ENCODE measurements around the gene CACNG7. TPM values are rescaled to one million over a fixed set of nuclear protein-coding genes. Genes with fewer than 3 reads are reported as not detected.

Gene CACNG7
- polyA plus RNA-seq, 4 donors = 0.78 to 0.79 TPM; not detected in 2

DNA sequence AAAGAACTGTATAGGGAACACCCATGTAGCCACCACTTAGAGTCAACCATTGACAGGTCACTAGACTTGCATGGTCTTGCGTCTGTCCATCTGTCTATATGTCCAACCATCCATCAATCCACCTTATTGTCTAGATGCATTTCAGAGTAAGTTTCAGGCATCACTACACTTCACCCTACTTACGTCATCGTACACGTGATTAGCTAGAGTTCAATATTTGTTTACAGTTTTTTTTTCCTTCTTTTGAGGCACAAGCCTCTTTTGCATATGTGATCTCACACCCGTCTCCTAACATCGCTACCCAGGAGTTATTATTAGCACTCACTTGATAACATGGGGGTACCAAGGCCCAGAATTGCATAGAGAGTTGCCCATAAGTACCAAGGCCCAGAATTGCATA, 6.9 kb downstream of the CACNG7 start:
- no peak for FAIRE-seq
- Histone ChIP-seq H3K27ac (ENCODE audit: low read depth in 1 of 3, low read length in 2 of 3) (no peak overlapping the region), H3K9me3 (ENCODE audit: control insufficient read depth in 2 of 2, insufficient read depth in 1 of 2, low read depth in 1 of 2, low read length in 1 of 2) (no peaks in the 10 kb centered on the region), H3K4me3 (ENCODE audit: low read depth in 1 of 3, low read length in 3 of 3) (no peak overlapping the region), H3K36me3 (ENCODE audit: control insufficient read depth in 3 of 3, insufficient read depth in 2 of 3, low read depth in 1 of 3, low read length in 3 of 3) (no peaks in the 10 kb centered on the region), H3K4me1 (ENCODE audit: control insufficient read depth in 3 of 3, insufficient read depth in 2 of 3, low read depth in 1 of 3, low read length in 2 of 3) (no peaks in the 10 kb centered on the region), H3K27me3 (ENCODE audit: control insufficient read depth in 3 of 3, insufficient read depth in 3 of 3, low read length in 3 of 3) (peaks cover 0 to 6% (median 2%) of the 10 kb centered on the region in 3 donors)
- no peak for DNase-seq
- WGBS, 3 donors = 55 to 69% (median 59%) methylated on average over 6 of the region's 6 CpGs

DNA sequence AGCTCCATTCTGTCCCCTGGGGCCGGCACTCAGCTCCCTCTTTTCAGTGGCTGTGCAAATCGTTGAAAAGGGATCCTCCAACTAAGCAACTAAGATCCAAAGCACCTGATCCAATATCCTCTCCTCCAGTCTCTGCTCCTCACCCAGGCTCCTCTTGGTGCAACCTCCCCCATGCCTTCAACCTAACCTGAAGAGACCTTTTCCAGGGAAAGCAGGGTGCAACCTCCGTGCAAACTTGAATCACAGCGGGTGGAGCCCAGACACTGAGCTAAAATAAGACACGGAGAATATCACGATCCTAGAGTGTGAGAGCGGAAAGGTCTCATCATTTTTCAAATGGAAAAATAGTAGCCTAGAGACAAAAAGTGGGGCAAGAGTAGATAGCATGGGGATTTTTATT, 8.3 kb downstream of the CACNG7 start:
- no peaks in the 10 kb centered on the region for H3K9me3 ChIP-seq (ENCODE audit: control insufficient read depth in 2 of 2, insufficient read depth in 1 of 2, low read depth in 1 of 2, low read length in 1 of 2)
- 74 to 87% (median 83%) methylated on average over 7 of the region's 7 CpGs for WGBS, 3 donors
- no peaks in the 10 kb centered on the region for H3K4me1 ChIP-seq (ENCODE audit: control insufficient read depth in 3 of 3, insufficient read depth in 2 of 3, low read depth in 1 of 3, low read length in 2 of 3)
- H3K27ac ChIP-seq (ENCODE audit: low read depth in 1 of 3, low read length in 2 of 3) = no peak overlapping the region
- H3K36me3 ChIP-seq (ENCODE audit: control insufficient read depth in 3 of 3, insufficient read depth in 2 of 3, low read depth in 1 of 3, low read length in 3 of 3) = no peaks in the 10 kb centered on the region
- no peak for DNase-seq
- H3K27me3 ChIP-seq (ENCODE audit: control insufficient read depth in 3 of 3, insufficient read depth in 3 of 3, low read length in 3 of 3) = no peaks in the 10 kb centered on the region
- H3K4me3 ChIP-seq (ENCODE audit: low read depth in 1 of 3, low read length in 3 of 3) = no peak overlapping the region
- no peak for FAIRE-seq

DNA sequence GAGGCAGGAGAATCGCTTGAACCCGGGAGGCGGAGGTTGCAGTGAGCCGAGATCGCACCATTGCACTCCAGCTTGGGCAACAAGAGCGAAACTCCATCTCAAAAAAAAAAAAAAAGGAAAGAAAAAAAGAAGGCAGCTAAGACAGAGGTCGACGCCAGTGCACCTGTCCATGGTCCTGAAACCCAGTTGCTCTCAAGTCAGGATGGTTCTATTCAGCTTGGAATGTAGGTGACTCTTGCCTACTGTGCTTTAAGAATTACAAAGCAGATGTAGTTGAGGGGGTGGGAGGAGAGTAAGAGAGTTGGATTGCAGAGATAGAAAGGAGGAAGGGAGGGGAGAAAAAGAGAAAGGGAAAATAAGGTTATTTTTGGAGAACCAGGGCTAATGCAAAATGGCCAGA, 18.7 kb downstream of the CACNG7 start:
- Histone ChIP-seq H3K9me3 (ENCODE audit: control insufficient read depth in 2 of 2, insufficient read depth in 1 of 2, low read depth in 1 of 2, low read length in 1 of 2) (no peaks in the 10 kb centered on the region), H3K27ac (ENCODE audit: low read depth in 1 of 3, low read length in 2 of 3) (no peak overlapping the region), H3K4me3 (ENCODE audit: low read depth in 1 of 3, low read length in 3 of 3) (no peak overlapping the region), H3K4me1 (ENCODE audit: control insufficient read depth in 3 of 3, insufficient read depth in 2 of 3, low read depth in 1 of 3, low read length in 2 of 3) (no peaks in the 10 kb centered on the region), H3K36me3 (ENCODE audit: control insufficient read depth in 3 of 3, insufficient read depth in 2 of 3, low read depth in 1 of 3, low read length in 3 of 3) (no peaks in the 10 kb centered on the region), H3K27me3 (ENCODE audit: control insufficient read depth in 3 of 3, insufficient read depth in 3 of 3, low read length in 3 of 3) (no peaks in the 10 kb centered on the region)
- 0 to 33% (median 0%) methylated on average over 2 to 8 of the region's 8 CpGs for WGBS, 3 donors
- FAIRE-seq (no peak), DNase-seq (peak in 1 of 2 donors; percentile 68)

DNA sequence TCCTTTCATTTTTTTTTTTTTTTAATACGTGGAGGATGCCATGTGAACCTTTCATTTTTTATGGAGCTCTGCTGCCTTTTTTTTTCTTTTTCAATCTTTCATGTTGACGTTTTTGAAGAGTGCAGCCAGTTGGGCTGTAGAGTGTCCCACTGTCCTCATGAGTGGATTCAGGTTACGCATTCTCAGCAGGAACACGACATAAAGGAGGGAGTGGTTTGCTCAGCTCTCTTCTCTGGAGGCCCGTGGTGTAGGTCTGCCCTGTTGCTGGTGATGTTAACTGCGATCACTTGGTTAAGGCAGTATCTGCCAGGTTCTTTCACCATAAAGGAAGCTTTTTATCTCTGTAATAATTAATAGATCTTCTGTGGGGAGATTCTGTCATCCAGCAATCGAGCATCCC, 27.0 kb downstream of the CACNG7 start:
- peaks cover 0 to 5% (median 2%) of the 10 kb centered on the region in 3 donors for H3K27me3 ChIP-seq (ENCODE audit: control insufficient read depth in 3 of 3, insufficient read depth in 3 of 3, low read length in 3 of 3)
- WGBS, 3 donors = 57 to 62% (median 57%) methylated on average over 7 of the region's 7 CpGs
- no peak overlapping the region for H3K27ac ChIP-seq (ENCODE audit: low read depth in 1 of 3, low read length in 2 of 3)
- H3K36me3 ChIP-seq (ENCODE audit: control insufficient read depth in 3 of 3, insufficient read depth in 2 of 3, low read depth in 1 of 3, low read length in 3 of 3) = no peaks in the 10 kb centered on the region
- no peaks in the 10 kb centered on the region for H3K4me1 ChIP-seq (ENCODE audit: control insufficient read depth in 3 of 3, insufficient read depth in 2 of 3, low read depth in 1 of 3, low read length in 2 of 3)
- no peak for DNase-seq
- no peak for FAIRE-seq
- H3K9me3 ChIP-seq (ENCODE audit: control insufficient read depth in 2 of 2, insufficient read depth in 1 of 2, low read depth in 1 of 2, low read length in 1 of 2) = no peaks in the 10 kb centered on the region
- no peak overlapping the region for H3K4me3 ChIP-seq (ENCODE audit: low read depth in 1 of 3, low read length in 3 of 3)

DNA sequence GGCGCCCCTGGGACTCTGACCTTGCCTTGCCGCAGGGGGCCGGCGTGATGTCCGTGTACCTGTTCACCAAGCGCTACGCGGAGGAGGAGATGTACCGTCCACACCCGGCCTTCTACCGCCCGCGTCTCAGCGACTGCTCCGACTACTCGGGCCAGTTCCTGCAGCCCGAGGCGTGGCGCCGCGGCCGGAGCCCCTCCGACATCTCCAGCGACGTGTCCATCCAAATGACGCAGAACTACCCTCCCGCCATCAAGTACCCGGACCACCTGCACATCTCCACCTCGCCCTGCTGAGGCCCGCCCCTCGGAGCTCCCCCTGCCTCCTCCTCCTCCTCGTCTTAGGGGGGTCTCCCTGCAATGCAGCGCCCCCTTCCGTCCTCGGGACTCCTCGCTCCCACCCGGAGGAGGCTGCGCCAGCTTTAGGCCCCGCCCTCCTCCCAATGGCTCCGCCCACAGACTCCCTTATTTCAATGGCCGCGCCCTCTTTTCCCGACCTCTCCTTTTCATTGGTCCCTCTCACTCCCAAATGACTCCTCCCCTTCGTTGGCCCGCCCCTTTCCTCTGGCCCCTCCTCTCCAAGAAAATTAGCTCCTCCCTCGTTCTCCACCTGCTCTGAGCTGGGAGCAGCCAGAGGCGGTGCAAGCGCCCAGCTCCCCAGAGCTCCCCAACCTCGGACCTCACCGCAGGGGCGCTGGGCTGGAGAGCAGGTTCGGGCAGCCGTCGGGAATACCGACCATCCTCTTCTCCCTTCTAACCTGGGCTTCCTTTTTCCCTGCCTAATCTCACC, 33.1 kb downstream of the CACNG7 start:
- Histone ChIP-seq H3K36me3 (ENCODE audit: control insufficient read depth in 3 of 3, insufficient read depth in 2 of 3, low read depth in 1 of 3, low read length in 3 of 3) (no peaks in the 10 kb centered on the region), H3K4me1 (ENCODE audit: control insufficient read depth in 3 of 3, insufficient read depth in 2 of 3, low read depth in 1 of 3, low read length in 2 of 3) (no peaks in the 10 kb centered on the region), H3K9me3 (ENCODE audit: control insufficient read depth in 2 of 2, insufficient read depth in 1 of 2, low read depth in 1 of 2, low read length in 1 of 2) (no peaks in the 10 kb centered on the region), H3K27ac (ENCODE audit: low read depth in 1 of 3, low read length in 2 of 3) (no peak overlapping the region), H3K4me3 (ENCODE audit: low read depth in 1 of 3, low read length in 3 of 3) (no peak overlapping the region), H3K27me3 (ENCODE audit: control insufficient read depth in 3 of 3, insufficient read depth in 3 of 3, low read length in 3 of 3) (peaks cover 0 to 31% (median 24%) of the 10 kb centered on the region in 3 donors)
- no peak for DNase-seq
- WGBS, 3 donors = 7 to 15% (median 12%) methylated on average over 38 to 55 of the region's 55 CpGs
- no peak for FAIRE-seq

DNA sequence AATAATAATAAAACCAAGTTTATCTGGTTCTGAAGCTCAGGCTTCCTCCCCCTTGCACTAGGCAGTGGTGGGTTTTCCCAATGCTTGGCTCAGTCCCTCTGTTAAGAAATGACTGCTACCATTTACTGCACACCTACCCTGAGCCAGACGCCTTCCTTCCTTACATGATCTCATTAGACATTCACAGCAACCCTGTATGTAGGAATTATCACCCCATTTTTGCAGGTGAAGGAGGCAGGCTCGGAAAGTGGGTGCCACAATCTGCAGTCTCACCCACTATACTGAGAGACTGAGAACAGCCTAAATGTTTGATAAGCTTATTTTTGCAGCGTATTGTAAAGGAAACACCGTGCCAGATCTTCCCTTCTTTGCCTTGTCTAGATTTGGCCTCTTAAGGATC, 35.3 kb downstream of the CACNG7 start:
- FAIRE-seq = no peak
- 74 to 83% (median 79%) methylated on average over 4 of the region's 4 CpGs for WGBS, 3 donors
- no peak for DNase-seq

DNA sequence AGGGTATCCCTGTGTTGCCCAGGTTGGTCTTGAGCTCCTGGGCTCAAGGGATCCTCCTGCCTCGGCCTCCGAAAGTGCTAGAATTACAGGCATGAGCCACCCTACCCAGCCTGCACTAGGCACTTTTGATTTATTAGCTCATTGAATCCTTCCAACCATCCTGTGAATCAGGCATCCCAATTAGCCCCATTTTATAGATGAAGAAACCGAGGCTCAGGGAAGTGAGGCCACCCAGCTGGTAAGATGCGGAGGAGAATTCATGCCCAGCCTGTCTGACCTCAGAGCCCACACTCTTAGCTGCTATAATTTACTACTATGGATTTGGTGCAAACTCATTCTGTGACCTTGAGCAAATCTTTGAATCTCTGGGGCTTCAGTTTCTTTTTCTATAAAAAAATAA, 35.9 kb downstream of the CACNG7 start:
- FAIRE-seq (no peak), DNase-seq (no peak)
- H3K4me1 ChIP-seq (ENCODE audit: control insufficient read depth in 3 of 3, insufficient read depth in 2 of 3, low read depth in 1 of 3, low read length in 2 of 3) = no peaks in the 10 kb centered on the region
- 86 to 93% (median 88%) methylated on average over 4 of the region's 4 CpGs for WGBS, 3 donors
- no peak overlapping the region for H3K4me3 ChIP-seq (ENCODE audit: low read depth in 1 of 3, low read length in 3 of 3)
- H3K9me3 ChIP-seq (ENCODE audit: control insufficient read depth in 2 of 2, insufficient read depth in 1 of 2, low read depth in 1 of 2, low read length in 1 of 2) = no peaks in the 10 kb centered on the region
- H3K36me3 ChIP-seq (ENCODE audit: control insufficient read depth in 3 of 3, insufficient read depth in 2 of 3, low read depth in 1 of 3, low read length in 3 of 3) = no peaks in the 10 kb centered on the region
- H3K27ac ChIP-seq (ENCODE audit: low read depth in 1 of 3, low read length in 2 of 3) = no peak overlapping the region
- H3K27me3 ChIP-seq (ENCODE audit: control insufficient read depth in 3 of 3, insufficient read depth in 3 of 3, low read length in 3 of 3) = peaks cover 0 to 31% (median 24%) of the 10 kb centered on the region in 3 donors

More for the DNA sequence above, 35.3 kb downstream of the CACNG7 start:
- H3K27ac ChIP-seq (ENCODE audit: low read depth in 1 of 3, low read length in 2 of 3) = no peak overlapping the region
- no peaks in the 10 kb centered on the region for H3K9me3 ChIP-seq (ENCODE audit: control insufficient read depth in 2 of 2, insufficient read depth in 1 of 2, low read depth in 1 of 2, low read length in 1 of 2)
- no peaks in the 10 kb centered on the region for H3K36me3 ChIP-seq (ENCODE audit: control insufficient read depth in 3 of 3, insufficient read depth in 2 of 3, low read depth in 1 of 3, low read length in 3 of 3)
- H3K4me1 ChIP-seq (ENCODE audit: control insufficient read depth in 3 of 3, insufficient read depth in 2 of 3, low read depth in 1 of 3, low read length in 2 of 3) = no peaks in the 10 kb centered on the region
- no peak overlapping the region for H3K4me3 ChIP-seq (ENCODE audit: low read depth in 1 of 3, low read length in 3 of 3)
- peaks cover 0 to 31% (median 24%) of the 10 kb centered on the region in 3 donors for H3K27me3 ChIP-seq (ENCODE audit: control insufficient read depth in 3 of 3, insufficient read depth in 3 of 3, low read length in 3 of 3)

DNA sequence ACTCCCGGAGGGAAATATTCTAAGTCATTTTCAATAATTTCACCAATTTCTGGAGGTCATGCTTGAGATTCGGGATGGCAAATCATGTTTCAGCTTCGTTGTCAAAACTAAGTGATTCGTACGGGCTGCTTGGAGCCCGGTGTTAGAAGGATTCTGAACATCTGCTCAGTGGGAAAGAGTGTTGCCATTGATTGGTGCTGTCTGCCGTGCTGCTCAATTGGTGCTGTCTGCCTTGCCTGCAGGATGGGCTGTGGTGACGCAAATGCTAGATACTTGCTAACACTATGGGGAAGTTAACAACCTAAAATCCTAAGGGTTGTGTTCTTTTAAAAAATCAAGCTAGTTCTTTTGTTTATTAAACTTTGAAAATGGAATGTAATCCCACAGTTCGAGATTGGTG, 36.4 kb downstream of the CACNG7 start:
- no peak for FAIRE-seq

DNA sequence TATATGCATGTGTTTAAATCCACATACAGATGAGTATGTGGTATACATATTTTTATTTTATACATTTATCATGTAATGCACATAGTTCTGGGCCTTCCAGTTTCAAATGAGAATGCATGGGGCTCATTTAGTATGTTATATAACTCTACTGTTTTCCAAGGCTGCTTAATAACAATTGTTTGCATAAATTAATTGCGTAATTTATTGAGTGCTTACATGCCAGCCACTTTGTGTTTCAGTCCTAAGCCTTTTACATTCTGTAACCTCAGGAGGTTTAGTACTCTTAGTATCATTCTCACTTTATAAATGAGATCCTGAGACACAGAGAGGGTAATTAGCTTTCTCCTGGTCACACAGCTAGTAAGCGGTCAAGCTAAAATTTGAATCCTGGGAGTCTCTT, 36.9 kb downstream of the CACNG7 start:
- H3K9me3 ChIP-seq (ENCODE audit: control insufficient read depth in 2 of 2, insufficient read depth in 1 of 2, low read depth in 1 of 2, low read length in 1 of 2) = no peaks in the 10 kb centered on the region
- WGBS, 3 donors = 86 to 98% (median 94%) methylated on average over 2 of the region's 2 CpGs
- H3K4me3 ChIP-seq (ENCODE audit: low read depth in 1 of 3, low read length in 3 of 3) = no peak overlapping the region
- H3K27me3 ChIP-seq (ENCODE audit: control insufficient read depth in 3 of 3, insufficient read depth in 3 of 3, low read length in 3 of 3) = peaks cover 0 to 29% (median 19%) of the 10 kb centered on the region in 3 donors
- no peak overlapping the region for H3K27ac ChIP-seq (ENCODE audit: low read depth in 1 of 3, low read length in 2 of 3)
- H3K36me3 ChIP-seq (ENCODE audit: control insufficient read depth in 3 of 3, insufficient read depth in 2 of 3, low read depth in 1 of 3, low read length in 3 of 3) = no peaks in the 10 kb centered on the region
- FAIRE-seq (no peak), DNase-seq (no peak)
- H3K4me1 ChIP-seq (ENCODE audit: control insufficient read depth in 3 of 3, insufficient read depth in 2 of 3, low read depth in 1 of 3, low read length in 2 of 3) = no peaks in the 10 kb centered on the region

More for the DNA sequence above, 36.4 kb downstream of the CACNG7 start:
- no peak for DNase-seq
- Histone ChIP-seq H3K27me3 (ENCODE audit: control insufficient read depth in 3 of 3, insufficient read depth in 3 of 3, low read length in 3 of 3) (peaks cover 0 to 29% (median 21%) of the 10 kb centered on the region in 3 donors), H3K9me3 (ENCODE audit: control insufficient read depth in 2 of 2, insufficient read depth in 1 of 2, low read depth in 1 of 2, low read length in 1 of 2) (no peaks in the 10 kb centered on the region), H3K4me1 (ENCODE audit: control insufficient read depth in 3 of 3, insufficient read depth in 2 of 3, low read depth in 1 of 3, low read length in 2 of 3) (no peaks in the 10 kb centered on the region), H3K4me3 (ENCODE audit: low read depth in 1 of 3, low read length in 3 of 3) (no peak overlapping the region), H3K27ac (ENCODE audit: low read depth in 1 of 3, low read length in 2 of 3) (no peak overlapping the region), H3K36me3 (ENCODE audit: control insufficient read depth in 3 of 3, insufficient read depth in 2 of 3, low read depth in 1 of 3, low read length in 3 of 3) (no peaks in the 10 kb centered on the region)
- WGBS, 3 donors = 42 to 51% (median 46%) methylated on average over 9 of the region's 9 CpGs

All from small intestine (tissue), 7 donors.